Activated T-cell treated with anti-CD3 and anti-CD28 coated beads for 4 hours (primary cell): ENCODE measurements around the gene PYGB.
"Not testable (repeated sequence)": the region's sequence is repeated elsewhere in the genome, so short reads cannot be mapped to it uniquely, and the experiment has no call there.

Experiments used
- DNase-seq: peaks from one replicate; pipeline ENCODE4 v3.0.0-alpha.2; 2020

The PYGB gene

DNA sequence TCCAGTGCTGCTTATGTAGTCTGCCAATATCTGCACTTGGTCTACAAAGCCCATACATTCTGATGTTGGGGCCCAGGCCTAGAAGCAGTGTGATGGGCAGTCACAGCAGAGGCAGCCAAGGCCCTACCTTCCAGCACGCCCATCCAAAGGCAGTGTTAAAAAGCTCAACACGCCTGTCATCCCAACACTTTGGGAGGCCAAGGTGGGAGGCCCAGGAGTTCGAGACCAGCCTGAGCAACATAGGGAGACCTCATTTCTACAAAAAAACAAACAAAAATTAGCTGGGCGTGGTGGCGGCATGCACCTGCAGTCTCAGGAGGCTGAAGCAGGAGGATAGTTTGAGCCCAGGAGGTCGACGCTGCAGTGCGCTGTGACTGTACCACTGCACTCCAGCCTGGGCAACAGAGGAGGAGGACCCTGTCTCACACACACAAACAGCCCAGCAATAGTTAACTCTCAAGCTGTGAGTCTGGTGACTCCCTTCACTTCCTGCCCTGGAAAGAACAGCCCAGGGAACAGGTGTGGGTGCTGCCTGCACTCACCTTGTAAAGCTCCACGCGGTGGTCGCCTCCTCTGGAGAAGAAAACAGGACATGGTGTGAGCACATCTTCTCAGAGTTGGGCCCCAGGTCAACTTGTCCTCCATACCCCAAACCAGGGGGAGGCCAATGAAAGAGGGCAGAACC, 68.8 kb downstream of the PYGB start:
- no peak for DNase-seq

DNA sequence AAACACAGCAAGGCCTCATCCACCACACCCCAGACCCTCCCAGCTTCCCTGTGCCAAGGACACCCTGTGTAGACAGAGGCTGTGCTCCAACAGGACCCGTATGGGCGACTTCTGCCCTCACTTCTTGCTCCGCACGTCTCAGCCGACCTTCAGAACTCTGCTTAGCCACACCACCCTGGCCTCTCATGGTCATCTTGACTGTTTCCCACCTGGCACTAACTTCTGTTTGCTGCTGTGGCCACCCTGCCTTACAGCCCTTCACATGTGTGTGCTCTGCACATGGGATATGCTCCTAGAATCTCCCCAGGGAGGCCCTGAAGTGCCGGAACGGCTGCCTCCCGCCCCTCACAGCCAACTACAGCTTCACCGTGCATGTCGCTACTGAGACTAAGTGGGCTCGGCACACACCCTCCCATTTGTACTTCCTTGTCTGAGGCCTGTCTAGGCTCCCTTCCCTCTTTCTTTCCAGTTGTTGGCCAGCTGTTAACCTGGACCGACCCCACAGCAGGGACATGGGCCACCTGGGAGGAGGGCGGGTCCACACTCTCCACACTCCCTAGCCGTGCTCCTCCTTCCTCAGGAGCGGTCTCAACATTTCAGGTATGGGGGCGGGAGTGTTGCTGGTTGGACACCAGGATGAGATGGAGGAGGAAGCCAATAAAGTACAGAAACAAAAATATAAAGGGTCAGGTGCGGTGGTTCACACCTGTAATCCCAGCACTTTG, 69.6 kb downstream of the PYGB start:
- DNase-seq: no peak

DNA sequence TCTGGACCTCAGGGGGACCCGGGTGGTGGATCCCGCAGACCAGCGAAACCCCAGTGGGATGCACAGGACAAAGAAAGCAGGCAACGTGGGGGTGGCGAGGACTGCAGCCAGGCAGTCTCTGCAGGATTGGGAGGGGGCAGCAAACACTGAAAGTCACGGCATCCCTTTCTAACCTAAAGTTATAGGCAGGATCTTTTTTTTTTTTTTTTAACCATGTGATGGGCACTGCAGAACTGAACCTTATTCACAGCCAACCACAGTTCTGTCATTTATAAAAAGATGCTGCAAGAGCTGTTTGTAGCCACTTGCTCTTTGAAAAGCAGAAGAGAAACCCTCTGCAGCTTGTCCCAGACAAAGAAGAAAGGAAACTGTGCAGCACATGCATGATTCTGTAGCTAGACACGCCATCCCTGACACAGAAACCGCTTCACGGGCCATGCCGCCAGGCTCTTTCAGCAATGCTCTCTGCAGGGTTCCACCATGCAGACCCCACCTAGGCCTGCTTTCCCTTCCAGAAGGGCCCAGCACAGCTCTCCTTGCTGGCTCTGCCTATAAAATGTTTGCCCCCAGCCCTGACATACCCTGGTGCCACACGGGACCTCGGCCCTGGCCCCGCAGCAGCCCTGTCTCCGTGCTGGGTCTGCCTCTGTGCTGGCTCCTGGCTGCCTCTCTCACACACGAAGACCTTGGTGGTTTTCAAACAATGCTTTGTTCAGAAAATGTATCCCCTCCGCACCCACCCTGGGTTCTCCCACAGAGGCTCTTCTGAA, 70.8 kb downstream of the PYGB start:
- DNase-seq: no peak

DNA sequence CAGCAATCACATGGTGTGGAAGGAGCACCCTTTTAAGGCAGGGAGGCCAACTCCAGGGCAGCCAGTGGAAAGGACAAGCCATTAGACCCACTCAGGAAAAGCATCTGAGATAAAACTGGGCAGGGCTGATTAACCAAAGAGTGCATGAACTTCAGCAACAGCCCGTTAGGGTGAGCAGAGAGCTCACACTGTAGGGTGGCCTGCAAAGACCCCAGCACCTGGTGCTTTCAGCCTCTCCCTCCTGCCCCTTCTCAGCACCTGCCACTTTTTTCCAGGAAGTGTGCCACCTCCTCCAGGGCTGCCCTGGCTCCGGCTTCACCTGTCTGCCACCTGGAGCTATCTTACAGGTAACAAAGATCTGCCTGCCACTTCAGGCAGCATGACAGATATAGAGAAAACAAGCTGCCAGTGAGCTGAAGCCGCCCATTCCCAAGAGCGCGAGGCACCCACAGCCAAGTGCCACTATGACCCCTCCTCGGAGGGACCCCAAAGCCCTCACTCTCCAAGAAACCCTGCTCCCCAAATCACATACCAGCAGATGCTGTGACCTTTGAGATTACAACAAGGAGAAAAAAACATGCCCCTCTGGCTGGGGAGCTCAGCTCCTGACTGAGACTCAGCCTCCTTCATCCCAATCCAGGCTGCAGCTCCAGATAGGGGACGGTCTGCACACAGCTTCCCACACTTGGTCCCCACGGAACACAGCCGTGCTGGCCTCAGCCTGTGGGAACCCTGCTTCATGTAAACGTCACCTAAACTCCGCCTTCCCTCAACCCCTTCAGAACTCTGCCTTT, 71.6 kb downstream of the PYGB start:
- no peak for DNase-seq

DNA sequence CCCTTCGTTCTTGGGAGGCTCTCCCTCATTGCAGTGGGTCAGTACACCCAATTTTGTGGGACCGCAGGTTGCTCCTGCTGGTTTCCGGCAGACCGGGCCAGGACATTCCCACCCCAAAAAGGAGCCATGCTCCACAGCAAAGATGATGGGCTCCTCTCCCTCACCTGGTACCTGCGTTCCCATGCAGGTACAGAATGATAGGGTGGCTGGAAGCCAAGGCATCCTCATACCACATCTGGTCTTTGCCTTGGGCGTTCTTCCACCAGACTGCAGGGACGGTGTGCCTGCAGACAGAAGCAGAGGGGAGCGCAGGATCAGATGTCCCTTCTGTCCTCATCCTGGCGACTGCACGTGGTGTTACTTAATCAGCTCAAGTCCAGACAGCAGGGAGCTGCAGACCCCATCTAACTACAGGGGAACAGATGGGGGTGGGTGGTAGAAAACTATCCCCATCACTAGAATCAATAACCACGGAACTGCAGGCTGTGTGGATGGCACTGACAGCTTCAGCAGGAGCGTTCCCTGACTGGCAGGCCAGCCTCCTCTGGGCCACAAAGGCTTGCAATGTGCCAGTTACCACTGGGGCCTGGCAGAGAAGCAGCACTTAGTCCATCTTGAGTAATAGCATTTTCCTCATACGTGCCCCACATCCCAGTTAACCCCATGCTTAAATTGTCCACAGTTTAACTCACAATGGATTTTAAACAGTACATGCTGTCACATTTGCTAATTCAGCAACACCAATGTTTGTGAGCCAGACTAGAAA, 72.3 kb downstream of the PYGB start:
- DNase-seq: no peak

DNA sequence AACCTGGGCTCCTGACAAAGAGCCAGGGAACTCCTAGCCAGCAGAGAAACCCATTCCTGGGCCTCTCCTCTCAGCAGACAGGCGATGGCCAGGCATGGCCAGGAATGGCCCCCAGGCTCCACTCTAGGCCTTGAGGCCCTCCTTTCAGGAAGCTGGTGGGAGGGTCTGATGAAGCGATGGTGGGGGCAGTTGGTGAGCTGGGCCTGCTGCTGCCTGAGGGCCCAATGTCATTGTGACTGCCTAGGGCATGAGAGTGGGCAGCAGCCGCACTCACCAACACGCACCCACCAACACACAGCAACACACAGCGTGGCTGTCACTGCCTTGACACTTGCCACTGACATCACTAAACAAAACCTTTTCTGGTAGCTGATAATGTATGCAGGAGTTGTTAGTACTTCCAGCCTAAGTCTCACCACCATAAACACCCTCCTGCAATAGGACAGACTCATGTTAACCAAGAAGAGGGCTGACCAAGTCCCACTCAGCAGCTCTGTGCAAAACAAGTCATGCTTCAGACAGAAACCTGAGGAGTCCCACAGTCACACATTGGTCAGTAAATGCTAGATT, 73.5 kb downstream of the PYGB start:
- DNase-seq: no peak

DNA sequence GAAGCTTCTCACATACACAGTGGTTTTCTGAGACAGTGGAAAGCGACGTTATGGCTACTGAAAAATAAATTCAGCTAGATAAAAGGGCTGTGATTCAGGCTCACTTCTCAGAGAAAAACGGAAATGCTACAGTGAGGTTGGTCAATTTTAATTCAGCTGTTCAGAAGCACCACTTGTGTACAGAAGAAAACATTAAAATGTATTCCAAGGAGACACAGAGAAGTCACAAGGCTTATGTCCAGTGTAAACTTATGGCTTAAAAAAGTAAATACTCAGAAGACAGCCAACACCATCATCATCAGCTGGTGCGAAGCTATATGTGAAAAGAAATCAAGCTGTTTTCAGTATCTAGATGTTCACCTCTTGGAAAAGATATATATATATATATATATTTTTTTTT, 74.1 kb downstream of the PYGB start:
- DNase-seq: no peak

DNA sequence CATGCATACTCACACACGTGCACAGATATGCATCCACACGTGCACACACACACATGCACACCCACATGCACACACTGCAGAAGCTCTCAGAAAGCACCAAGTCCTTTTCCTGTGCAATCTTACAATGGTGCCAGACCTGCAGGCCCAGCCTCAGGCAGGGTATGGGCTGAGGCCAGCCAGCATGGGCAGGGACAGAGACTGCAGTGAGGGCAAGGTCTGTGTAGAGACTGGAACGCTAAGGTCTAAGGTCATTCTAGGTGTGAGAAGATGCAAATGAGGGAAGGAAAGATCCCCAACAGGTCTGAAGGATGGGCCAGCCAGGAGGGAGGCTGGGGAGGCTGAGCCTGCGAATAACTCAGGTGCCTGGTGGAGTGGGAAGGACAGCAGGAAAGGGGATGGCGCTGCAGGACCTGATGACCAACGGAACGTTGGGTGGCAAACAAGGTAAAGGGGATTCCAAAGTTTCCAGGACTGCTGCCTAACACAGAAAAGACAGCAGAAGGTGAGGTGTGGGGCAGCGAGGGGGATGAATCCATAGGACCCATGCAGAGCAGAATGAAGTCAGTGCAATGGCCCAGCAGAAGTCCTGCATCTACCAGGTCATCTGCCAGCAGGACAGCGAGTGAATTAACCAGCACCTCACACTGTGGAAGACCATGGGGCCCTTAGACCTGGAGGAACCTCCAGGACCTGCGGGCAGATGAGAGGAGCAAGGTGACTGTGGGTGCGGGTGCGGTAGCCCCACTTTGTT, 75.8 kb downstream of the PYGB start:
- no peak for DNase-seq

DNA sequence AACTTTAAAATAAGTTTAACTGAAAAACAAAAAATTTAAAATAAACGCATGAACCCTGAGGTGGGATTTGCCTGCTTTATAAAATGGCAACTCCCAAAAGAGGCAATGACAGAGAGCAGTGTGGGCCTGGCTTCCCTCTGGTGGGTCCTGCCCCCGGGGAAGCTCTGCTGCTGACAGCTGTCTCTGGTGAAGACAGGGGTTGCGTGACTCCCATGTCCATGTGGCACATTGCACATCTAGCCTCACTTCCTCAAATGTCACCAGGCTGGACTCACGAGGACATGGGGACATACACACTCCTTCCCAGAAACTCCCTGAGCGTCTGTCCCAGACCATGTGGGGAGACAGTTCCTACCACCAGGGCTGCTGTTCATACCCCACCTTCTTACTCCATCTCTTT, 76.5 kb downstream of the PYGB start:
- DNase-seq: no peak

DNA sequence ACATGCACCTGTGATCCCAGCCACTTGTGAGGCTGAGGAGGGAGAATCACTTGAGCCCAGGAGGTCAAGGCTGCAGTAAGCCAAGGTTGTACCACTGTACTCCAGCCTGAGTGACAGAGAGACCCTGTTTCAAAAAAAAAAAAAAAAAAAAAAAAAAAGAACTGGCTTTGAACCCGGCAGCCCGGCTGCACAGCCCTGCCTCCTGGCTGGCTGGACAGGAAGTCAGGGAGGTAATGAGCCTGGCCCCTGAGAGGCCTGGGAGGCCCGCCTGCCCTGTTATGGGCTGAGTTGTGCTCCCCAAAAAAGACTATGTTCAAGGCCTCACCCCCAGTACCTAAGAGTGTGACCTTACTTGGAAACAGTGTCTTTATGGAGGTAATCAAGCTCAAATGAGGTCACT, 77.2 kb downstream of the PYGB start:
- no peak for DNase-seq

DNA sequence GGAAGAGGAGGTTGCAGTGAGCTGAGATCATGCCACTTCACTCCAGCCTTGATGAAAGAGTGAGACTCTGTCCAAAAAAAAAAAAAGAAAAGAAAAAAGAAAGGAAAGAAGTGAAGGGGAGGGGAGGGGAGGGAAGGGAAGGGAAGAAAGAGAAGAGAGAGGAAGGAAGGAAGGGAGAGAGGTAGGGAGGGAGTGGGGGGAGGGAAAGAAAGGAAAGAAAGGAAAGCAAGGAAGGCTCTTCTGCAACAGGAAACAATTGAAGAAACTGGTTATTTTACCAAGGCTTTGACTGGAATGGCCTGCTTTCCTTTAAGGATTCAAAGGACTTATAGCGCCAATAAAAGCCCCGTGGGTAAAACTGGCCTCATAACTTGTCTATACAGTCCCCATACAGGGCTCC, 78.1 kb downstream of the PYGB start:
- DNase-seq: no peak

DNA sequence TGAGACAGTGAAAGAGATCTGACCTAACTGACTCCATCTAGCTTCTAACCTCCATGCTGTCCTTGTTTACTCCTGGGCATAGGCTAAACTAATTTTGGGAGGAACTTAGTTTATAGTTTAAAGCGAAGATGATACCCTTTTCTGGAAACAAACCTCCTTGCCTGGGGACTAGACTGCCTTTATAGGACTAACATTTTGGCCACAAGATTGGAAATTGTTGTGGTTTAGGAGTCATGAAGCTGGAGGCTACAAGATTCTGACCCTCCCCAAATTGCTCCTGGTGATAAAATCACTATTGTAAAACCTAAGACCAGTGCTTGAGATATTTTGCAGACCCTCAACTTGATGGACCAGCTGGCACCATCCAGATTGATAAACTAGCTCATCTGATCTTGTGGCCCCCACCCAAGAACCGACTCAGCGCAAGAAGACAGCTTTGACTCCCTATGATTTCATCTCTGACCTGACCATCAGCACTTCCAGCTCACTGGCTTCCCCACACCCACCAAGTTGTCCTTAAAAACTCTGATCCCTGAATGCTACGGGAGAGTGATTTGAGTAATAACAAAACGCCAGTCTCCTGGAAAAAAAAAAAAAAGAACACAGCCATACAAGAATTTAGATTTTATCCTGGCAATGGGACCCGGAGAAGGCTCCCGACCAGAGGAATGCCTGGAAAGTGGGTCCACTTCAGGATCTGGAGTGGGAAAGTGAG, 79.8 kb downstream of the PYGB start:
- DNase-seq: no peak

DNA sequence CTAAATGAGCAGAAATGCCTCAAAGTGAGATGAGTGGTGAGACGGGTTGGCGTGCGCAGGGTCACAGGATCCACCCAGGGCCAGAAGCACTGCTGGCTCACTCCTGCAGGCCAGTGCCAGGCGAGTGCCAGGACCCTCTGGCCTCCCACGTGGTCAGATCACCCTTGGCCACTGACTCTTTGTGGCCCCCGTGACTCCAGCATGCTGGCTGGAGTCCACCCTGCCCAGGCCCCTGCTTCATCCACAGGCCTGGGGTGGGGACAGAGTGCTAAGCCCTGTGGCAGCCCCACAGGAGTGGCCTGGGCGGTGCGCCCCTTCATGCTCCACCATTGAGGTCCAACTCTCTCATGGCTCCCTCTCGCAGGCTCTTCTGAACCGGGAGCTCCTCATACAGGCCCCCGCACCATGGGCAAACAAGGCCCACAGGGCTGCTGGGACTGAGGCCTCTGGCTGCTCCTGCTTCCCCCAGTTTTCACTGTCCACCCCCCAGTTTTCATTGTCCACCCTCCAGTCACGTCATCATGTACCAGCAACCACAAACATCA, 81.1 kb downstream of the PYGB start:
- no peak for DNase-seq

DNA sequence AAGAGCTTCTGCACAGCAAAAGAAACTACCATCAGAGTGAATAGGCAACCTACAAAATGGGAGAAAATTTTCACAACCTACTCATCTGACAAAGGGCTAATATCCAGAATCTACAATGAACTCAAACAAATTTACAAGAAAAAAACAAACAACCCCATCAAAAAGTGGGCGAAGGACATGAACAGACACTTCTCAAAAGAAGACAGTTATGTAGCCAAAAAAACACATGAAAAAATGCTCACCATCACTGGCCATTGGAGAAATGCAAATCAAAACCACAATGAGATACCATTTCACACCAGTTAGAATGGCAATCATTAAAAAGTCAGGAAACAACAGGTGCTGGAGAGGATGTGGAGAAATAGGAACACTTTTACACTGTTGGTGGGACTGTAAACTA, 87.1 kb downstream of the PYGB start:
- not testable (repeated sequence) for DNase-seq

DNA sequence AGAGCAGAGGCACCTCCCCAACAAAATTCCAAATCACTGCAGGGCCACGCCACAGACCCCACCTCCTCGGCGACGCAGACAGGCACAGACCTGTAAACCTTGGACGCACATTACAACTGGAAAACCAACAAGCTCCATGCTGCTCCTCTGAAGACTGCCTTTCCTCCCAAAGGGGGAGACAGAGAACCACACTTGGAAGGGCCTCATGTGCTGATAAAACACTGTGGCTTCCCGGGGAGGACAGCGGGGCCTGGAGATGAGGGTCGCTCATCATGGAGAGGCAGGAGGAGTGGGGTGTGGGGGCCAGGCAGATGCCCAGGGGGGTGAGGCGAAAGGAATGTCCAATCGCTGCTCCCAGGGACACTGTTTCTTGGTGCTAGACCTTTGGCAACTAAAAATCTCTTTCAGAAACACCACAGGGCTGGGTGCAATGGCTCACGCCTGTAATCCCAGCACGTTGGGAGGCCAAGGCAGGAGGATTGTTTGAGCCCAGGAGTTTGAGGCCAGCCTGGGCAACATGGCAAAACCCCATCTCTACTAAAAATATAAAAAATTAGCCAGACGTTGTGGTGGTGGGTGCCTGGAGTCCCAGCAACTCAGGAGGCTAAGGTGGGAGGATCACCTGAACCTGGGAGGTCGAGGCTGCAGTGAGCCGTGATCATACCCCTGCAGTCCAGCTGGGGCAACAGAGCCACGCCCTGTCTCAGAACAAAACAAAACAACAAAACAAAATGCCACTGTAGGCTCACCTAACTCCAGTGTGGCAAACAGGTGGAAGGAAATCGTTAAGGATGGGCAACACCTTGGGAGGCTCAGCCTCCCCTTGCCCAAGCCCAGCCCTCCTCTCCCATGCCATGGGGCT, 88.9 kb downstream of the PYGB start:
- no peak for DNase-seq

DNA sequence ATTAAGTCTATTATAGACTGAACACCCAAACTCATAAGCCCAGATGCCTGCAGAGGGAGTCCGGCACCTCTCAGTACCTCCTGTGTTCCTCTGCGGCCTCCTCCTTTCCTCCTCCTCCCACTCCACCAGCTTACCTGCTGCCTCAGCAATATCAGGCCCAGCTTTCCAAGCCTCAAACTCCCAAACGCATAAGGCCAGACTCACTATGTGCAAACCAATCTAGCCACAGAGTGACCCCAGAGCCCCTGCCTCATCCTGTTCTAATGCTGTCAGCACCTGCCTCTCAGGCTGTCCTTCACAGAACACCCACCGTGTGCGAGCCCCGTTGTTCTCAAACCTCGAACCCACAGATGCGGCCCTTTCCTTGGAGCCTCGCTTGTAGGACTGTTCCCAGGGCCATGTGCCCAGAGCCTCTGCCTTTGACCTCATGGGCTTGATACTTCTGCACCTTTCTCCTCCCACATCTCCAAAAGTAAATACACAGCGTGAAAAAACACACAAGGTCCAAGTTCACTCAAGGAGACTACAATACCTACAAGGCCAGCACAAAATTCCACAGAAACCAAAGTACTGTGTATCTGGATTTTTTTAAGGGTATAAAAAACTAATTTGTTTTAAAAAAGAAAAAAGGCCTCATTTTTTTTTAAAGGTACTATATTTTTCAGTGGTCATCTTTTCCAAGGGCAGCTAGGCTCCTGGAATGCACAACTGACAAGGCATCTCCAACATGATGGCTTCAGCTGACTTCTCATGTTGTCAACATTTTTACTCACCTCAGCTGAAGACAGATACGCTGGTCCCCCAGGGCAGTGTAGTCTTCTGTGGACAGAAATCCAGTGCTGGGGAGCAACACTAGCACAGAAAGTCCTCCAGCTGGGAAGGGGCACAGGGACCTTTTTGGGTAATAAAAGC, 90.5 kb downstream of the PYGB start:
- DNase-seq: no peak

DNA sequence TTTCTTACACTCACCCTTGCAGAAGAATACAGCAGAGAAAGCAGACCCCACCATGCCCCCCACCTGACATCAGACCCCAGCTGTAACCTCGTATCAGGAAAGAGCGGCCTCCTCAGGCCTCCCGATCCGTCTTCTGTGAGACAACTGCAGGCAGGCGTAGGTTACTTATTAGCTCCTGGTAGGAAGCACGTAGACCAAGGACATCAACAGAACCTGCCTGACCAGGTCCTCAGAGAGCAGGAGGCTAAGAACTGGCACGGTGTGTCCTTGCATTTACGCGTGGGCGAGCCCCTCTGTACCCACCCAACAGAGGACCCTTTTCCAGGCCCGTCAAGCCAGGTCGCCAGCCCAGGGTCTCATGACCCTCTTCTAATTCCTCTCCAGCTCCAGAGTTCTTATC, 91.7 kb downstream of the PYGB start:
- no peak for DNase-seq

DNA sequence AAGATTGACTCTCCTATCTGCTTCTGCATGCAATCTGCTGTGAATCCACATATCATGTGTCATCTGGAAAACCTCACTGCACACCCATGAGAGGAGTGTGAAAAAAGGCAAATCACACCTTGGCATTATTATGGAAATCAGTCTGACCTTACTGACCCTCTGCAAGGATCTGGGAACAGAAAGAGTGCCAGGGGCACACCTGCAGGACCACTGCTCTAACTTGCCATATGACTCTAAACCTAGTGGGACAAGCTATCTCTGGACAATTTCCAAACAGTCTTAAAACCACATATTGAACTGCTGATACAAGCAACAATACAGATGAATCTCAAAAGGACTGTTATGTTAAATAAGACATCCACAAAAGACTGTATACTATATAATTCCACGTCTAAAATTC, 92.5 kb downstream of the PYGB start:
- DNase-seq: no peak
